ENCODE measurements around the gene COL21A1.
"Not testable (repeated sequence)": the region's sequence is repeated elsewhere in the genome, so short reads cannot be mapped to it uniquely, and the experiment has no call there.

COL21A1 gene

DNA sequence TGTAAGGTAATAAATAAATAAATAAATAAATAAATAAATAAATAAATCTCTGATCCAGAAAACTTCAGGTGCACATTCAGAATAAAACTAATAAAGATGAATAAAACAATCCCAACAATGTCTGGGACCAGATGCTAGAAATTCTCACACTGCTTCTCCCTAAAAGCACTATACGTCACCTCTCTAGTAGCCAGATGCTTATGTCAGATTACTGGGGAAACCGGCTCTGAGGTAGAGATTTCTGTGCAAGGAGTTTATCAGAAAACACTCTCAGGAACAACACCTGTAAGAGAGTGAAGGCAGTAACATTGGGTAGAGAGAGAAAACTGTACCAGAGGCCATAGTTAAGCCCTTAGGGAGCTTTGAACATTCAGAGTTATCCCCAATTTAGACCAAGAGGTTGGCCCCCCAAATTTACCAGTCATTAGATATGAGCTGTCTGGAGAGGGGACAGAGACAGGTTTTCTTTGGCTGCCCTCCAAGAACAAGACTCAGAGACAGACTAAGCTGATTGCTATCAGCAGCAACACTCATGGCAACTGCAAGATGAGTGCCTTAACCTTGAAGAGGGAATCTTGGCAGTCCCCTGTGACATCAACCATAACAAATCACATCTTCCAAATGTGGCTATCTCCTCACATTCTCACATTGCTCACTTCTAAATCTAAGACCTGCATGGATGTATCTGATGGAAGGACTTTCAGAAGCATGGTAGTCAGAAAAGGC is 220.8 kb downstream of the COL21A1 start:
- H3K9me3 ChIP-seq: no peaks in the 10 kb centered on the region
- no peak overlapping the region for H3K4me3 ChIP-seq
- no peak overlapping the region for H3K9ac ChIP-seq
- no peak overlapping the region for H3K27ac ChIP-seq
- no peak overlapping the region for H3K4me2 ChIP-seq
- H3K4me1 ChIP-seq: no peaks in the 10 kb centered on the region
- H4K20me1 ChIP-seq: no peaks in the 10 kb centered on the region
- H3K27me3 ChIP-seq: no peaks in the 10 kb centered on the region
- no peaks in the 10 kb centered on the region for H3K36me3 ChIP-seq
- no peak for TF ChIP-seq Cebpa-rat (IDR thresholded peaks at IDR 0.05)

DNA sequence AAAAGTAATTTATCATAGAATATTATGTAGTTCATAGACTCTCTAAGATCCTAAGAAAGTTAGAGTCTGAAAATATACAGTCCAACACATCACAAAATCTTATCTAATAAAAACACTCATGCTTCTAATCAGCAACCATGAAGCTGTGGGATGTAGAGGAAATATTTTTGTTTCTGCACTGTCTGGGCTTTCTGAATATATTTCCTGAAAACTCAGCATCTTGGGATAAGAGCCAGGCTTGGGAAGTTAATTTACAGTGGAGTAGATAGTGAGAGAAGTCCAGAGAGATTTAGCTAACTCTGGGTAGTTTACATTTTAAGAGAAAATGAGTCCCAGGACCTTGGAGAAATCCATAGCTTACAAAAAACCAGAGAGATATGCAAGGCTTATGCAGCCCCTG is 221.6 kb downstream of the COL21A1 start:
- no peak overlapping the region for H3K27ac ChIP-seq
- H3K36me3 ChIP-seq: no peaks in the 10 kb centered on the region
- H3K9me3 ChIP-seq: no peaks in the 10 kb centered on the region
- no peak overlapping the region for H3K4me3 ChIP-seq
- H3K27me3 ChIP-seq: no peaks in the 10 kb centered on the region
- TF ChIP-seq Cebpa-rat (IDR thresholded peaks at IDR 0.05): no peak
- H3K9ac ChIP-seq: no peak overlapping the region
- no peaks in the 10 kb centered on the region for H3K4me1 ChIP-seq
- no peak overlapping the region for H3K4me2 ChIP-seq
- no peaks in the 10 kb centered on the region for H4K20me1 ChIP-seq

DNA sequence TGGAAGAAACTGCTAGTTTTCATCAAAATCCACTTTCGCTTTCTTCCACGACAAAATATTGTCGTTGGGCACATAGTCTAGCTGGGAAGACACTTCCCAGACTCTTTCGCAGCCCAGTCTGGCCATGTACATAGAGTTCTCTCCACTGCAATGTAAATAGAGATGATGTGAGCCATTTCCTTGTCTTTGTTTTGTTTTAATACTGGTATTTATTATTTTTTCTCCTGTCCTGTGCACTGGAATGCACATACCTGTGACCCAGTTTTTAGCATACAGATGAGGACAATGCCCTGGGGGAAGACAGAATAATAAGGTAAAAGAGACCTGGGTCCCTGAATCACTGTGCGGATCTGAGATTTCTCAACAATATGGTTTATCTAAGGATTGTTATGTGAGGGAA is 222.4 kb downstream of the COL21A1 start:
- H3K4me1 ChIP-seq: no peaks in the 10 kb centered on the region
- H3K27me3 ChIP-seq: no peaks in the 10 kb centered on the region
- H3K4me3 ChIP-seq: no peak overlapping the region
- H3K27ac ChIP-seq: no peak overlapping the region
- H4K20me1 ChIP-seq: no peaks in the 10 kb centered on the region
- no peaks in the 10 kb centered on the region for H3K36me3 ChIP-seq
- H3K9ac ChIP-seq: no peak overlapping the region
- H3K4me2 ChIP-seq: no peak overlapping the region
- no peaks in the 10 kb centered on the region for H3K9me3 ChIP-seq
- no peak for TF ChIP-seq Cebpa-rat (IDR thresholded peaks at IDR 0.05)

DNA sequence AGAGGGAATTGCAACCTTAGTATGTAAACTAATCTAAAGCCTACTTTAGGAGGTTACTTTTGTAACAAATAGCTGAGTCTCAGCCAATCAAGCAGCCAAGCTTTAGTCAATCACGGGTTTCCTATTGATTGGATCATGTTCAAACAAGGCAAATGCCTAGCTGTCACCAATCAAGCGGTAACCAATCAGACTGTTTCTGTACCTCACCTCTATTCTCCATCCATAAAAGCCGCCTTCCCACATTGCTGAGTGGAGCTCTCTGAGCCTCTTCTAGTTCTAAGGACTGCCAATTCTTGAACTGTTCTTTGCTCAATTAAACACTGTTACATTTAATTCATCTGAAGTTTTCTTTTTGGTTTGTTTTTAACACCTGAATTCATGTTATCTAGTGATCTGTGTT is 223.6 kb downstream of the COL21A1 start:
- Histone ChIP-seq H3K27ac (no peak overlapping the region), H3K4me3 (no peak overlapping the region), H3K9ac (no peak overlapping the region), H3K4me2 (no peak overlapping the region), H4K20me1 (no peaks in the 10 kb centered on the region), H3K27me3 (no peaks in the 10 kb centered on the region), H3K9me3 (no peaks in the 10 kb centered on the region), H3K4me1 (no peaks in the 10 kb centered on the region), H3K36me3 (no peaks in the 10 kb centered on the region)
- TF ChIP-seq Cebpa-rat (IDR thresholded peaks at IDR 0.05): no peak

DNA sequence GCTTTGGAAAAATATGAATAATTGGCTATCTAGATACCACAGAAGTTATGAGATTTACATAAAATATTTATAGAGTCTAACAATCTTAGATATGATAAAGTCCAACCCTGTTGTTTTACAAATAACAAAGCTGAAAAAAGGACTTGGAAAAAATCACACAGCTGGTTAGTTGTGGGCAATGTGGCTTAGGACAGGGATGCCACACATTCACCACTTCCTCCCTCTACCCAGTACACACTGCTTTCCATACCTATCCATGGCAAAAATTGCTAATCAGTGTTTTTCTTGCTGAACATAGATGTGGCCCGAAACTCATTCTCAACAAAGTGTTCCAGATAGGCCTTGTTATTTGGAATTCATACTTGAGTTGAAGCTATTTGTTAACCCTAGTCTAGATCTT is 224.7 kb downstream of the COL21A1 start:
- H3K27ac ChIP-seq: no peak overlapping the region
- no peaks in the 10 kb centered on the region for H4K20me1 ChIP-seq
- no peak overlapping the region for H3K9ac ChIP-seq
- no peak overlapping the region for H3K4me3 ChIP-seq
- no peaks in the 10 kb centered on the region for H3K36me3 ChIP-seq
- H3K27me3 ChIP-seq: no peaks in the 10 kb centered on the region
- H3K4me1 ChIP-seq: no peaks in the 10 kb centered on the region
- H3K4me2 ChIP-seq: no peak overlapping the region
- TF ChIP-seq Cebpa-rat (IDR thresholded peaks at IDR 0.05): no peak
- no peaks in the 10 kb centered on the region for H3K9me3 ChIP-seq

DNA sequence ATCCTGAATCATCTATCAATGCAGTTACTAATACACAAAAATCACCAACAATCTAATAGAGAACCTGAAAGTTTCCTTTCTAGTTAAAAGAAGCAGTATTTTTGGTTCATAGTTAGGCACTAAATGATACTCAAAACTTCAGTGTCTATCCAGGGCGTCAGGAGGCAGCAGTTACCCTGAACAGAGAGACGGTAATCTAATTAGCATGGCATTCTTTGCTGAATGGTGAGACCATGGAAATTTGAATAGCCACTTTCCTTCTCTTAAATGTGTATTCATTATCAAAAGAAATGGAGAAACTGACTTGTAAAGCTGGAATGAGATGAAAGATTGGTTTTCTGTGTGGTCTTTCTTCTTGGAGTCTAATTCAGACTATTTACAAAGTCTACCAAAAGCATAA is 225.4 kb downstream of the COL21A1 start:
- no peaks in the 10 kb centered on the region for H3K36me3 ChIP-seq

DNA sequence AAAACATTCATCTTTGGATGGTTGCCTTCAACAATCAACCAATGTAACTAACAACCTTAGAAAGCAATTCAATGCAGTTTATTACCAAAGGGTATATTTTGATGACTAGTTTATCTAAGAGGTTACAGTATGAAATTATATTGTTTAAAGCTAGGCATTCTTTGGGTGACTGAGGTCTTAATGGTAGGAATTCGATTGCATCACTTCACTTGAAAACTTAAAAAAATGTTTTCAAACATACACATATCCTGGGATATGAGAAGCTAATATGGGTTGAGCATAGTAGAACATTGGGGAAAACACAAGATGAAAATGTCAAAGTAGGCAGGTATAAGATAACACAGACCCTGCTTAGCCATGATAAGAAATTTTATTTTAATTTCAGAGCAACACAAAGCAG is 227.4 kb downstream of the COL21A1 start:
- TF ChIP-seq Cebpa-rat (IDR thresholded peaks at IDR 0.05): no peak
- no peaks in the 10 kb centered on the region for H3K36me3 ChIP-seq

More for the DNA sequence above, 225.4 kb downstream of the COL21A1 start:
- Histone ChIP-seq H3K27ac (no peak overlapping the region), H4K20me1 (no peaks in the 10 kb centered on the region), H3K27me3 (no peaks in the 10 kb centered on the region), H3K4me3 (no peak overlapping the region), H3K9me3 (no peaks in the 10 kb centered on the region), H3K4me2 (no peak overlapping the region), H3K4me1 (no peaks in the 10 kb centered on the region), H3K9ac (no peak overlapping the region)
- TF ChIP-seq Cebpa-rat (IDR thresholded peaks at IDR 0.05): no peak

DNA sequence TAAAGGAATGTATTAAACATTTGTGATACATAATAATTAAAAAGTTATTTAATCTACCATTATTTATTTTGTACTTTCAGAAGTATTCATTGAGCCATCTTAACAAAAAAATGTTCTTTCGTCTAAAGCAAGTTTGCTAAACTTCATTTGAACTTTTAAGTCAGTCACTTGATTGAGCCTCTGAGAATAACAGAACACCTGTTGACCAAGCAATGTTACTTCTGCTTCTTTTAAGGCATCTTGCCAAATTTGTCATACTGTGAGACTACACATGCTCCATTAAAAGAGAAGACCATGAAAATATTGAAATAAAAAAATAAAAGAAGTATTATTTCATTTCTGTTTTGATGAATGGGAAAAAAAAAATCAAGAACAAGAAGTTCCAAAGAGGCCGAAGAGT is 230.2 kb downstream of the COL21A1 start:
- no peak overlapping the region for H3K4me3 ChIP-seq
- H3K27ac ChIP-seq: no peak overlapping the region
- H4K20me1 ChIP-seq: no peaks in the 10 kb centered on the region
- no peak overlapping the region for H3K4me2 ChIP-seq
- H3K27me3 ChIP-seq: no peaks in the 10 kb centered on the region
- no peaks in the 10 kb centered on the region for H3K4me1 ChIP-seq
- no peaks in the 10 kb centered on the region for H3K9me3 ChIP-seq
- H3K9ac ChIP-seq: no peak overlapping the region
- no peaks in the 10 kb centered on the region for H3K36me3 ChIP-seq
- no peak for TF ChIP-seq Cebpa-rat (IDR thresholded peaks at IDR 0.05)

More for the DNA sequence above, 227.4 kb downstream of the COL21A1 start:
- Histone ChIP-seq H3K4me2 (no peak overlapping the region), H3K9me3 (no peaks in the 10 kb centered on the region), H3K27ac (no peak overlapping the region), H3K27me3 (no peaks in the 10 kb centered on the region), H3K4me3 (no peak overlapping the region), H3K9ac (no peak overlapping the region), H3K4me1 (no peaks in the 10 kb centered on the region), H4K20me1 (no peaks in the 10 kb centered on the region)

DNA sequence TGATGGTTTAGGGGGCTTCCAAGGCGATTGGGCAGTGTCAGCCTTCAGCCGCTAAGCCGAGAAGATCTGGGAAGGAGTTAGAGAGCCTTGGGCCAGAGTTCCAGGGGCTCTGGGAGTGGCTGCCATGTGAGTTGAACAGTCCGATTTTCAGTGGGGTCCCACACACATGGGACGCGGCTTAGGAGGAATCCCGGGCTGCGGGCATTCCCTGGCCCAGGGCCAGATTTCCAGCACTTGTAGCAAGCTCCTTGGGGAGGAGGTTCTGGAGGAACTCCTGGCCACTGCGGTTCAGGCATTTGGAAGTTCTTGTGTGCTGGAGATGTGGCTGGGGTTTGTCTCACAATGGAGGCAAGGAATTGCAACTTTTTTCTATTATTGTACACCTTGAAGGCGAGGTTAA is 233.3 kb downstream of the COL21A1 start:
- H3K9ac ChIP-seq, H3K27me3 ChIP-seq, H3K27ac ChIP-seq, H3K4me3 ChIP-seq, H3K9me3 ChIP-seq, H3K4me2 ChIP-seq, H3K36me3 ChIP-seq, H3K4me1 ChIP-seq, H4K20me1 ChIP-seq: not testable (repeated sequence)

DNA sequence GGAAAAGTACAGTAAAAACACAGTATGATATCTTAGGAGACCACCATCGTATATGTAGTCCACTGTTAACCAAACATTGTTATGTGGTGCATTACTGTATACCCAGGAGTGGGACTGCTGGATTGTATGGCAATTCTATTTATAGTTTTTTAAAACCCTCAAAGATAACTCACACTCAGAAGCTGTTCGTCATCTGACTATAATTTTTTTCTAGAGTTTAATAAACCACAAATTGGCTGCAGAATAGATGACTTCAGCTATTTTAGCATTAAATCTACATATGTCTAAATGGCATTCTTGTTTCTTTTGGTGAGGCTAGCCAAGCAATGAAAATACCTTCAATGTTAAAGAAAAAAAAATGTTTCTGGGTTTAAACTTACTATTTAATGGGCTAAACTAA is 237.7 kb downstream of the COL21A1 start:
- TF ChIP-seq Cebpa-rat (IDR thresholded peaks at IDR 0.05): no peak
- H3K9me3 ChIP-seq: no peaks in the 10 kb centered on the region
- H3K4me1 ChIP-seq: peaks cover 10% of the 10 kb centered on the region
- no peaks in the 10 kb centered on the region for H3K27me3 ChIP-seq
- H3K9ac ChIP-seq: no peak overlapping the region
- H3K4me2 ChIP-seq: no peak overlapping the region
- no peaks in the 10 kb centered on the region for H4K20me1 ChIP-seq
- no peak overlapping the region for H3K4me3 ChIP-seq
- H3K27ac ChIP-seq: no peak overlapping the region
- no peaks in the 10 kb centered on the region for H3K36me3 ChIP-seq
